Kidney tubule cell (primary cell): ENCODE results near the gene NDUFS6.

Experiments
- DNase-seq: peaks from one replicate; pipeline ENCODE4 v3.0.0-alpha.2; 2018; ENCODE audit warnings: low spot score

Gene NDUFS6

GRCh38 chr5:1801222-1801966 is at the start of gene NDUFS6:
NDUFS6 (plus strand) TSS chr5:1801407; CDS start chr5:1801418, 11 bp downstream.
- DNase-seq = peak; percentile 76

GRCh38 chr5:1751864-1752822 is 49.1 kb upstream of the NDUFS6 start:
- DNase-seq = no peak

DNA sequence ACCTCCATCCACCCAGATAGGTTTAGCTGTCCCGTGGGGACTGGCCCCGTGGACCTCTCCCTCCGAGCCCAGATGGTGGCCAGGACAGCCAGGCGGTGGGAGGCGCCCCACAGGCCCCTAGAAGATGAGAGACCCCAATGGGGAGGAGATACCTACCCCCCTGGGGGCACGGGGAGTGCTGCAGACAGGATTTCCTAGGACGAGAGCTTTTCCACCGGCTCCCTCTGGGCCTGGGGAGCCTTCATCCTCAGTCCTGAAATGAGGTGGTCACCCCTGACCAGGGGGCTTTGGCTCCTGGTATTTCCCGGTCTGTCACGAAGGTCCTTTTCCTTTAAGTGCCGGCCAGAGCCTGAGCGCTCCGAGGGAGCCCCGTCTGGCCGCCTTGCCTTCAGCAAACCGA is 48.3 kb upstream of the NDUFS6 start:
- DNase-seq = no peak

- DNase-seq = no peak
Observed at GRCh38 chr5:1753490-1753889, 47.7 kb upstream of the NDUFS6 start.

GRCh38 chr5:1754531-1755220 is 46.5 kb upstream of the NDUFS6 start:
- DNase-seq = no peak

GRCh38 chr5:1755321-1755949 is 45.8 kb upstream of the NDUFS6 start:
- DNase-seq = no peak

GRCh38 chr5:1756481-1756880 is 44.7 kb upstream of the NDUFS6 start:
- DNase-seq = no peak

DNA sequence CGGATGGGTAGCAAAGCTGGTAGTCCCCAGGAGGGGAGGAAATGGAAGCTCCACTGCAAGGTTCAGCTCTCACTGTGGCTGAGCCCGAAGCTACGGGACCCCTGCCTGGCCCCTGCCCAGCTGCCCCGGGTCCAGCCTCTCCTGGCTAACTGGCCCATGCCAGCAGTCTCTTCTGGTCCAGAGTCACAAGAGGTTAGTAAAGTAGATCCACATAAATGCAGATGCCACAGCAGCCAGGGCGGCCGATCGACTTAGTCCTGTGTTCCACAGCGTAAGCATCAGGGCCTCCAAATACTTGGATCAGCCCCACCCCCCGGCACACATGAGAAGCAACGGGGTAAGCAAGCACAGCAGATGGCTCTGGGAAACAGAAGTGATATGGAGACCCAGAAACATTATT is 43.7 kb upstream of the NDUFS6 start:
- no peak for DNase-seq

GRCh38 chr5:1758574-1758973 is 42.6 kb upstream of the NDUFS6 start:
- DNase-seq = no peak

- no peak for DNase-seq
Observed at GRCh38 chr5:1759378-1759970, 41.7 kb upstream of the NDUFS6 start.

- no peak for DNase-seq
Observed at GRCh38 chr5:1760231-1760630, 41.0 kb upstream of the NDUFS6 start.

- no peak for DNase-seq
Observed at GRCh38 chr5:1760656-1761452, 40.4 kb upstream of the NDUFS6 start.

DNA sequence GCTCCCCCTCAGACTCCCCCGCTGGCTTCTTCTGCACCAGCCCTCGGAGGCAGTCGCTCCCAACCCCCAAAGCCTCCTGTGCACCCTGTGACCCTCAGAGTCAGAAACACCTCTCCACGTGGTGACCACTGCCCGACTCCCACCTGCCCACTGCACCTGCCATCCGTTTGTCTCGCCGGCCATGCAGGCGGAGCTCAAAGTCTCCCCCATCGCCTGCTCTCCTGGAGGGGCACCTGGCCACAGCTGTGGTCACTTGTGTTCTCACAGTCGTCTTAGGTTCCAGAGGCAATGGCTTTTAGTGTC is 39.8 kb upstream of the NDUFS6 start:
- DNase-seq = no peak

DNA sequence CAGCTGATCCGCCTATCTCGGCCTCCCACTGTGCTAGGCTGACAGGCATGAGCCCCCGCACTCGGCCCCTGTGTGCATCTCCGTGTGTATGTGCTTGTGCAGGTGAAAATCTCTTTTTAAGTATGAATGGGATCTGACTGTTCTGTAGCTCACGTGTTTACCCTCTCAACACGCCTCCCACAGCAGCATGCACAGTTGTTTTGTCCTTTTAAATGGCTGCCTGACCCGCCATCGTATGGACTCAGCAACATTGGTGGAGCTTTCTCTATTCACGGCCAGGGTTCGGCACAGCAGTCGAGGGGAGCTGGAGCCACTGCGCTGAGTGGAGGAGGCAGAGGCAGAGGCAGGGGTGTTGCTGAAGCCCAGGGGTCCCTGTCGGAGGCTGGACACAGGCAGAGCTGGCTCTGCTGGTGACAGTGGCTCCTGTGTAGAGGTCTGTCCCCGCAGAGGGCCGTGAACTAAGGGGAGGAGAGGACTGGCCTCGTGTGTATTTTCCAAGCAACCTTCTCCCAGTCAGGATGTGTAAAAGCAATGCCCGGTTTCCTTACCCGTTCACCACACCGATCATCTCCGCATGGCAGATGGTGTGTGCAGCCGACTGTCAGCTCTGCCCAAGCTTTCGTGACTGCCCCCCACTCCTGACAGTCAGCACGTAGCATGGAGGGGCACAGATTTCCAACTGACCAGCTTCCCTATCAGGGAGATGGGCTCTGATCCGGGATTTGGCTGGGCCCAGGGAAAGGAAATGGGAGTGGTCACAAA is 38.9 kb upstream of the NDUFS6 start:
- no peak for DNase-seq

DNA sequence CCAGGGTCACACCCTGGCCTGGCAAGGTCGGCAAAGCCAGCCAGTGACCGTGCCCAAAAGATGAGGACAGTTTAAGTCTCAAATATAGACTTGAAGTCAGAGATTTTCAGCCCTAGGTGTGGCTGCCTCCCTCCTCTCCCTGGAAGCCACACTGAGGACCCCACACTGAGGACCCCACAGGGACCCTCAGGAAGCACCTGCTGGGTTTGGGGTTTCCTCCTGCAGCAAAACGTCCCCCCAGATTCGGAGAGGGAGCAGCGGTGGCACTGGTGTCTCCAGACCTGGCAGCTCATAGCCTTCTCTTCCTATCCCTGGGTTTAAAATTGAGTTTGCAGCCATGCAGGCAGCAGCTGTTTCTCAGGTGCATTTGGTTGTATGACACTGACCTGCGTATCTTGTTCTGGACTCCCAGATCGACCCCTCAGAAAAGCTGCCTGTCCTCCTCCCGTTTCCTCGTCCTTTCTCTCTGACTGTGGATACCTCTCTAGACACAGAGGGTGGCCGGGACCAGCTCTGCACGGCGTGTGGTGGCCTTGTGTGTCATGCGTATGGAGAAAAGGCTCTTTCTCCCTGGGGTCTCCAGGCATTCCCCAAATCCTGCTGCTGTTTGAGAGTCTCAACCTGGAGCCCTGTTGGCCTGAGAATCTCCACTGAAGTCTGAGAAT is 38.2 kb upstream of the NDUFS6 start:
- no peak for DNase-seq

- DNase-seq = peak; percentile 53
Observed at GRCh38 chr5:1763548-1763911, 37.7 kb upstream of the NDUFS6 start.

DNA sequence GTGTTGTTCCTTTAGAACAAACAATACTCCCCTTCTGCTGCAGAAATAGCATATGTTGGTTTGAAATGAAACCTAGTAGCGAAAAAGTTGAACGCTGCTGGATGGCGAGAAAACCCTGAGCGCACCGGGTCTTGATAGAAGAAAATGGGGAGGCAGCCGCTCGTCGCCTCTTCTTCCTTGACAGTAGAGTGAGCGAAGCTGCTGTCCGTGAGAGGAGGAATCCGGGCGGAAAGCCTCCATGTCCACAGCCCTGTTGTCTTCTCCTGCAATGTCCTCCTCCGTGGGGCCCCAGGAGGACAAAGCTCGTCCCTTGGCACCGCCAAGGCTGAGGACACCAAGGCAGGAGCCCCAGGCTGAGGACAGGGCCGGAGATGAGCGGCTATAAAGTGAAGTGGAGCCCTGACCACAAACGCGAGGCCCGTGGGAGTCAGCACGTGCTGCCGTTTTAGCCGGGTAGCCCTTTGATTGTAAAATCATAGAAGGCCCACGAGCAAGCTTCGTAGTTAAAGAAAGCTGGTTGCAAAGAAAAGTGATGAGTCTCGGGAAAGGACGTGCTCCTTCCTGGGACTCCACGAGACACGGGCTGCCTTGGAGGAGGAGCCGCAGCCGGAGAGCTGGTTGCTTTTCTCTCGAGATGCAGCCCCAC is 37.1 kb upstream of the NDUFS6 start:
- no peak for DNase-seq

DNA sequence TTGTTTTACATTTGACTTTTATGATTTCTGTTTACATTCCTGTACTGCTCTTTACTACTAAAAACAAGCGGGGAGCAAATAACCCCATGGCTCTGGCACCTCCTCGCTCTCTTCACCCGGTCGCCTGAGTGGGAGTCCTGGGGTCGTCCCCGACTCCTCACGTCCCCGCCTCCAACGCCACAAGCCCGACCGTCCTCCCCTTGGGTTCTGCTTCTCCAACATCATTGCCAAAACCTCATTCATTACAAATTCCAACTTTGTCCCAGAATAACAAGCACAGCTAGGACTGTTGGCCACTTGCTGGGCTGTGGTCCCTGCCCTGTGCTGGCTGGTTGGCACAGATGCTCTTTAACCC is 36.6 kb upstream of the NDUFS6 start:
- no peak for DNase-seq

DNA sequence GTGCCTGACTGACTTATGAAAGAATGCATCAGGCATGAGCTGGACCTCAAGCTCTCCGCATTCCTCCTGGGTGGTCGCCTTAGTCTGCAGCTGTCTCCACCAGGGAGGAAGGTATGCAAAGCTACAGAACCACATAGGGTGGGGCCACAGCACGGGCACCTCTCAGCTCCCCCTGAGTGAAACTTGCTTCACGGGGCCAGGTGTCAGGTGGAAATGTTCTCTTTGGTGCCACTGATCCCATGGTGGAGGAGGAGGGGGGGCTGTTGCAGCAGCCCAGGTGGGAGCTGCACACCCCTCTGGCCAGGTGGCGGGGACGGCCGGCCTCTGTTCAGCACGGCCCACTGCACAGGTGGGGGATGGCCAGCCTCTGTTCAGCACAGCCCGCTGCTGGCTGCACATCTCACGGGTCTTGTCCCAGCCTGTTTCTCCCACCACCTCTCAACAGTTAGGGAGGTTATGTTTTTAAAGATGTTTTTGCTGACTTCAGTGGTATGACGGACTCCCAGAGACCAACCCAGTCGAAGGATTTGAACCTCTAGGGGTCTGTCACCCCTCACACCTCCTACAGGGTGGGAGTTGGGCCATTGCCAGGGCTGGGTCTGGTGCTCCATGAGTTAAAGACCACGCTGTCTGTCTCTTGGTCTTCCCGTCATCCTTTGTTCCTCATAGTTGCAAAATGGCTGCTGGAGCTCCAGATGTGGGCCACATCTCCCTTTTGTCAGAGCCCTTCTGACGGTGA is 35.9 kb upstream of the NDUFS6 start:
- DNase-seq = no peak
